Type B pancreatic cell (in vitro differentiated cells): ENCODE measurements around the gene MMS19. TPM values are rescaled to one million over a fixed set of nuclear protein-coding genes. Genes with fewer than 3 reads are reported as not detected.
A peak's percentile ranks its signal among the peaks of the same experiment; 100 is the strongest.

Experiments
- DNase-seq: peaks from one replicate; pipeline ENCODE4 v3.0.0; 2021; ENCODE audit warnings: mixed read lengths; ENCODE audit not compliant: unreplicated experiment; ENCODE audit errors: extremely low spot score
- H3K27ac Mint-ChIP-seq: 2 replicates; pipeline ENCODE4 v1.8.0; 2021; ENCODE audit warnings: mild to moderate bottlenecking, mixed read lengths
- H3K27me3 Mint-ChIP-seq: 2 replicates; pipeline ENCODE4 v1.8.0; 2021; ENCODE audit warnings: mixed read lengths
- H3K36me3 Mint-ChIP-seq: 2 replicates; pipeline ENCODE4 v1.8.0; 2021; ENCODE audit warnings: mixed read lengths
- H3K4me1 Mint-ChIP-seq: one replicate; pipeline ENCODE4 v1.8.0; 2021; ENCODE audit warnings: mixed read lengths; ENCODE audit not compliant: unreplicated experiment
- H3K4me3 Mint-ChIP-seq: 2 replicates; pipeline ENCODE4 v1.8.0; 2021; ENCODE audit warnings: mild to moderate bottlenecking, mixed read lengths
- H3K9me3 Mint-ChIP-seq: 2 replicates; pipeline ENCODE4 v1.8.0; 2021; ENCODE audit warnings: mixed read lengths
- CTCF ChIP-seq: fragments of 200-600 bp; sonication (generic); conservative IDR thresholded peaks from 2 replicates; pipeline ENCODE4 v1.5.0; 2021; ENCODE audit warnings: antibody characterized with exemption, mild to moderate bottlenecking
- total RNA-seq: library from RNA; stranded (reverse); gene quantifications from 2 replicates; pipeline ENCODE4 v1.2.1, GENCODE V29; 2021; ENCODE audit warnings: low replicate concordance

Gene MMS19
- total RNA-seq, 1 donor from 2014 or later: 85.9 TPM

DNA sequence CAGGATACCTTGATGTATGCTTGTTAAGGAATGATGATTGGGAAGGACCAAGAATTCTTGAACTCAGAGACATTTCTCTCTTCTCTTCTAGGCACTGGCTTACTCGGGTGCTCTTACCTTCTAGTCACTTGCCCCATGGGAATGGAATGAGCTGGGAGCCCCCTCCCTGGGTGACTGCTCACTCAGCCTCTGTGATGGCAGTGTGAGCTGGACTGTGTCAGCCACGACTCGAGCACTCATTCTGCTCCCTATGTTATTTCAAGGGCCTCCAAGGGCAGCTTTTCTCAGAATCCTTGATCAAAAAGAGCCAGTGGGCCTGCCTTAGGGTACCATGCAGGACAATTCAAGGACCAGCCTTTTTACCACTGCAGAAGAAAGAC is 41.5 kb downstream of the MMS19 start:
- DNase-seq: no peak
- no peaks in the 10 kb centered on the region for H3K9me3 Mint-ChIP-seq
- H3K4me1 Mint-ChIP-seq: peaks cover 5% of the 10 kb centered on the region
- H3K4me3 Mint-ChIP-seq: no peak overlapping the region
- H3K27ac Mint-ChIP-seq: no peak overlapping the region
- no peak for TF ChIP-seq CTCF
- H3K36me3 Mint-ChIP-seq: peaks cover 32% of the 10 kb centered on the region
- H3K27me3 Mint-ChIP-seq: no peaks in the 10 kb centered on the region

DNA sequence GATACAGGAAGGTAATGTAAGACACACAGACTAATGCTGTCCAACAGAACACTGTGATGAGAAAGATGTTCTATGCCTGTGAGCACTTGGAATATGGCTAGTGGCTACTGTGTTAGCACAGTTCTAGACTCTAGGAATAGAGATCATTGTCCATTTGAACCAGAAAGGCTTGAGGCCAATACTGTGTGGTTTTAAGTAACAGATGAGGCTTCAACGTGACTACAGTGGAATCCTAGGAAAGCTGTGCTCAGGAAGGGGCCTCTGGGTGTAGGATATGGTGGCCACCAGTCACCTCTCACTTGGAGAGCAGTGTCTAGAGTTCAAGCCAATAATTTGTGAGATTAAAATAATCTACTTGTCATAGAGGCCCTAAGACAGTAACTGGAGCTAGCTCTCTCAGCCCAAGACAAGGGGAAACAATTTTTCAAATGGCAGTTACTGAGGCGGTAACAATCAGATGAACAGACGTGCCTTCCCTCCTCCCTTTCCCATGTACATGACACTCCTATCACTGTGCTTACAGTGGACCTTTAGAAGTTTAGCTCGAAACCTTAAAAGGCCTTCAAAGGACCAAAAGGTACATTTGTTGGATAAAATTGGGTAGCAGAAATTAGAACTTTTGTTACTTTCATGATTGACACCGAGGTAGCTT is 42.1 kb downstream of the MMS19 start:
- Mint-ChIP-seq H3K9me3 (no peaks in the 10 kb centered on the region), H3K27ac (no peak overlapping the region), H3K36me3 (peaks cover 32% of the 10 kb centered on the region), H3K27me3 (no peaks in the 10 kb centered on the region), H3K4me1 (peaks cover 5% of the 10 kb centered on the region), H3K4me3 (no peak overlapping the region)
- TF ChIP-seq CTCF: no peak
- no peak for DNase-seq

- Mint-ChIP-seq H3K36me3 (peaks cover 35% of the 10 kb centered on the region), H3K4me1 (peaks cover 13% of the 10 kb centered on the region), H3K9me3 (no peaks in the 10 kb centered on the region), H3K27me3 (no peaks in the 10 kb centered on the region), H3K27ac (peak overlapping the region; percentile 16), H3K4me3 (no peak overlapping the region)
- no peak for TF ChIP-seq CTCF
- DNase-seq: no peak
These were observed 43.7 kb downstream of the MMS19 start for GRCh38 chr10:97454330-97455036.

DNA sequence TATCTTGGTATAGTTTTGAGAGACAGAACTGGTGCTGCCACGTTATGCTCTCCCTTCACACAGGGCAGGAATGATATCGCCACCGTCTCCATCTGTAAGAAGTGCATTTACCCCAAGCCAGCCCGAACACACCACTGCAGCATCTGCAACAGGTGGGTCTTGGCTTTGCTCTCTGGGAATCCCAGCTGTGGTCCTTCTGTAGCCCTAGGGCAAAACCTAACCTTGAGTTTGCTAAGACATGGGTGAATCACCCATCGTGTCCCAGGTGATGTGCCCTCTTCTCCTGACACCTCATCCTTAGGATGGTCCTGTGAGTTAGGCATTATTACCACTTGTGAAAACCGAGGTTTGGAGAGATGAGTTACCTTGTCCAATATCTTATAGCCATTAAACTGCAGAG is 45.9 kb downstream of the MMS19 start:
- Mint-ChIP-seq H3K36me3 (peaks cover 21% of the 10 kb centered on the region), H3K27ac (no peak overlapping the region), H3K9me3 (no peaks in the 10 kb centered on the region), H3K27me3 (no peaks in the 10 kb centered on the region), H3K4me3 (no peak overlapping the region), H3K4me1 (peaks cover 20% of the 10 kb centered on the region)
- TF ChIP-seq CTCF: no peak
- no peak for DNase-seq

DNA sequence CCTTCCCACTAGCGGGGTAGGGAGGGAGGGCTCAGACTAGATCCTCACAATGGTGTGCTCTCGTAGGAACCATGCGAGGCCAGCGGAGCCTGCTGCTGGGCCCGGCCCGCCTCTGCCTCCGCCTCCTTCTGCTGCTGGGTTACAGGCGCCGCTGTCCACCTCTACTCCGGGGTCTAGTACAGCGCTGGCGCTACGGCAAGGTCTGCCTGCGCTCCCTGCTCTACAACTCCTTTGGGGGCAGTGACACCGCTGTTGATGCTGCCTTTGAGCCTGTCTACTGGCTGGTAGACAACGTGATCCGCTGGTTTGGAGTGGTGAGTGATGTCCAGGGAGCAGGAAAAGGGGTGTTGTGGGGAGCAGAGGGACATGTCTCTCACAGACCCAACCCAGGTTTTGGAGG is 46.6 kb downstream of the MMS19 start:
- TF ChIP-seq CTCF: no peak
- H3K36me3 Mint-ChIP-seq: peaks cover 18% of the 10 kb centered on the region
- no peaks in the 10 kb centered on the region for H3K27me3 Mint-ChIP-seq
- H3K9me3 Mint-ChIP-seq: no peaks in the 10 kb centered on the region
- no peak for DNase-seq
- H3K27ac Mint-ChIP-seq: no peak overlapping the region
- no peak overlapping the region for H3K4me3 Mint-ChIP-seq
- H3K4me1 Mint-ChIP-seq: peaks cover 20% of the 10 kb centered on the region
